Keratinocyte (primary cell): Measurements from ENCODE around the gene DCTPP1.

Experiments
- CTCF ChIP-seq, 3 experiments: IDR thresholded peaks in 1 of 3; conservative IDR thresholded peaks in 1 of 3; optimal IDR thresholded peaks in 1 of 3; 2 replicates in 2 of 3; 3 replicates in 1 of 3; pipeline versions ENCODE3 to v1.5.1; 2011; ENCODE audit warnings: low read length in 3 of 3, mild to moderate bottlenecking in 3 of 3, moderate library complexity in 2 of 3, control low read depth in 1 of 3, inconsistent platforms in 1 of 3; ENCODE audit not compliant: insufficient read depth in 2 of 3; ENCODE audit errors: extremely low read depth in 1 of 3
- EZH2 ChIP-seq: IDR thresholded peaks from one replicate; pipeline ENCODE4 v1.6.1; 2012; ENCODE audit warnings: inconsistent platforms, mild to moderate bottlenecking, low read length, moderate library complexity

DNA sequence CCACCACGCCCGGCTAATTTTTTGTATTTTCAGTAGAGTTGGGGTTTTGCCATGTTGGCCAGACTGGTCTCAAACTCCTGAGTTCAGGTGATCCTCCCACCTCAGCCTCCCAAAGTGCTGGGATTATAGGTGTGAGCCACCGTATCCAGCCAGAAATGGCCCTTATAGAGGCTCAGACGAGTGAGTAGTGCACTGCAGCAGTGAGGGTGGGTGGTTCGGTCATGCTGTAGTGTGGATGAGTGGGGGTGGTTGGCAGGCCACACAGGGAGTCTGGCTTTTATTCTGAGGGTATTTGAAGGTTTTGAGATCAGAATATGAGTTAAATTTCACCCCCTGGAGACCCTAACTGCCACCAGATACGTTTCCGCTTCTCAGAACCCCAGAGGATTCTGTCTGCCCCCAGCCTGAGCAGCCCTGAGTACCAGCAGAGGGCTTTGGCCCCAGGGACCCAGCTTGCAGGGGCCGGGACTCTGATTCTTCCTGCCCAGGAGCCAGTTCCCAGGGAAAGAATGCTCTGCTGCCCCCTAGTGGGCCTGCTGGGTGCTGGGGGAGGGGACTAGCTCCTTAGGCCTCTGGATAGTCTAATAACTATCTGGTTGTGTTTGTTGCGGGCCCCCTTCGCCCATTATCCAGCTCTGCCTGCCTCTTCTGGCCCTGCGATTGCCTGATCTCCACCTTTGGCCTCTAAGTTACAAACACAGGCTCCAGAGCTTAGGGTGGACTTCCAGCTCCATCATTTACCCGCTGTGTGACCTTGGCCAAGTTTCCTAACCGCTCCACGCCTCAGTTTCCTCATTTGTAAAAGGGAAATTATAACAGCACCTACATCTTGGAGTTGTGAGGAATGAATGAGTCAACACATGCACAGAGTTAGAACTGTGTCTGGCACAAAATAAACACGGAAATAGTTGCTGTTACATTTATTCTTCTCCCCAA, 20.4 kb downstream of the DCTPP1 start:
- TF ChIP-seq EZH2 (no peak), CTCF (optimal IDR thresholded peaks at IDR 0.05 in 1 of 3, IDR thresholded peaks at IDR 0.05 in 1 of 3, conservative IDR thresholded peaks at IDR 0.05 in 1 of 3; ENCODE audit: extremely low read depth in 1 of 3, insufficient read depth in 2 of 3, low read length in 3 of 3) (peak; percentile 92 to 96 (median 93))
